GM21737 (cell line): ENCODE measurements around the gene LIMA1.
"Not testable (repeated sequence)": the region's sequence is repeated elsewhere in the genome, so short reads cannot be mapped to it uniquely, and the experiment has no call there.

ENCODE experiments used
- ATAC-seq: cut with Tn5 transposase; IDR thresholded peaks from one replicate; pipeline ENCODE4 v1.9.1; 2021; ENCODE audit warnings: mild to moderate bottlenecking, moderate library complexity; ENCODE audit not compliant: unreplicated experiment

The LIMA1 gene

GRCh38 chr12:50148011-50148410, 135.3 kb downstream of the LIMA1 start:
- ATAC-seq = not testable (repeated sequence)

DNA sequence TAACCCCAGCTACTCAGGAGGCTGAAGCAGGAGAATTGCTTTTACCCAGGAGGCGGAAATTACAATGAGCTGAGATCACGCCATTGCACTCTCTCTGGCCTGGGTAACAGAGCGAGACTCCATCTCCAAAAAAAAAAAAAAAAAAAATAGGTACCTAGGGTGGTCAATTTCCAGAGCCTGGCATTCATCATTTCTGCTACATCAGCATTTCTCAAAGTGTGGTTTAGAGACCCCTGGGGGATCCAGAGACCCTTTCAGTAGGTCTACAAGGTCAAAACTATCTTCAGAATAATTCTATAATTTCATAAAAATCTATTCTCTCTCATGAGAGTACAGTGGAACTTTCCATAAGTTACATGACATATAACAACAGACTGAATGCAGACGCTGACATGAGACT, 136.0 kb downstream of the LIMA1 start:
- ATAC-seq = no peak

DNA sequence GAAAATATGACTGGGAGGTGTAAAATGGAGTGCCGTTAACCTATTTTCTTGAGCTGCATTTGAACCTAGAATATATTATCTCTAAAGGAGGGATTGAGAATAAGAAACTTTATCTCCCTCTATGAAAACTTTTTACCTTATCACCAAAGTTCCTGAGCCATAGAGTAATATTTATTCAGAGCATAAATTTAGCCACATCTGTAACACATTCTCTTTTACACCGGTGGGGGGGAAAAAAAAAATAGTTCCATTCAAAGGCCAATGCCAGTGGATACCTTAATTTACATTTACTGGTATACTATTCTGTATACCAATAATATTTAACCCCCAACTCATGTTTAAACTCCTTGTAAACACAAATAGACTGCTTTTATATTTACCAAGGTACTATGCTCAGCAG, 137.9 kb downstream of the LIMA1 start:
- no peak for ATAC-seq

DNA sequence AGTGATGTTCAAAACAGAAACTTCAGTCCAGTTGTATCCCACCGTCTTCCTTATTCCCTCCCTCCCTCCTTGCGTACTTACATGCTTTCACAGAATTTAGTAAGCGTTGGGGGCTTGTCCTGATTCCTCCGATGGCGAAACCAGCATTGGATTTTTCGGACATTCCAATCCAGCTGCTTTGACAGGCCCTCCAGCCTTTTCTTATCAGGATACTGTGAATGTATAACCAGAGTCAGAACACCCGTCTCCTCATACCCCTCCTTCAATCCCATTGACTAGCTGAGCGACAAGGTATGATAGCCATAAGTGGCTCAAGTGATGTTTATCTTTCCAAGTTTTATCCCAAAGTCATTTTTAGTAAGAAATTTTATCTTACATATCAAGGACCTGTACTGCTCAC, 140.3 kb downstream of the LIMA1 start:
- no peak for ATAC-seq

DNA sequence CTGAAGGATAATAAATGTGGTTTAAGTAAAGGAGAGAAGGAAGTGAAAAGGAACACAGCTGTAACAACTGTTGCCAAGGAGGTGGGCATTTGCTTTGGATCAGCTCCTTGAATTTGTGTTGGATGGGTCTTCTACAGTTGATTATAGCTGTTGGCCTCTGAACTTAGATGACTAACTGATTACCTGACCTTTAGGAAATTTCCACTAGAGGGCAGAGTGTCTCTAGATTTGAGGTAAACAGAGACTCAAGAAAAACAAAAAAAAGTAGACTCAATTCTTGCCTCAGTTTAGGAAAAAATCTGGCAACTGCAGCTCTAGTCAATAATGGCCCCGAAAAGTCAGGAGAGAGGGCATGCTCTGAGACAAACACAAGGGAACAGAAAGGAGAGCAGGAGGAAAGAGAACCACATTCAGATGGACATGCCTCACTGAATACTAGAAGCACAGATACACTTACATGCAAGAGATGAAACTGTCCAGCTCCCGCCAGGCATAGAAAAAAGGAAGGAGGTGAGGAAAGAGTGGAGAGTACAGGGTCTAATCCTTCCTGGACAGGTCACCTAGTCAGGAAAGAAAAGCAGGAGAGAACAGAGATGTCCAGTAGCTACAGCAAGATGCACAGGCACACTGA, 150.7 kb downstream of the LIMA1 start:
- ATAC-seq = no peak

DNA sequence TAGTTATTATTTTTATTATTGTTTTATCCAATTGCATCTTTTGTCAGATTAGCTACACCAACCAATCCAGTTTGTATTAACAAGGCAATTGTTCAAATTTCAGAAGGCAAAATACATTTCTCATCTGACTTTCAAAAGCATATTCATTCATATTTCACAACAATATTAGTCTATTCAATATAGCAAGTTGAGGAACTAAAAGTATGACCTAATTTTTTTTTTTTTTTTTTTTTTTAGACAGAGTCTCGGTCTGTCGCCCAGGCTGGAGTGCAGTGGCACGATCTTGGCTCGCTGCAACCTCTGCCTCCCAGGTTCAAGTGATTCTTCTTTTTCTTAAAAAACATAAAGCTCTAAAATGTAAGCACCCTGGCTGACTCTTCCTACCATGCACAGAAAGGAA, 154.0 kb downstream of the LIMA1 start:
- ATAC-seq = no peak

- ATAC-seq = no peak
These were observed 155.8 kb downstream of the LIMA1 start for GRCh38 chr12:50127546-50127945.
